CD14-positive monocyte (primary cell): Measurements from ENCODE around the gene ADM2. TPM values are rescaled to one million over a fixed set of nuclear protein-coding genes. Genes with fewer than 3 reads are reported as not detected.

Experiments
- DNase-seq, 3 donors: peaks; one replicate each; pipeline ENCODE4 v3.0.0-alpha.2; 2011 to 2022
- H2AFZ ChIP-seq: 2 replicates; pipeline ENCODE4 v1.6.0; 2012; ENCODE audit warnings: mild to moderate bottlenecking, low read depth, low read length, inconsistent platforms; ENCODE audit not compliant: insufficient read depth, poor library complexity, severe bottlenecking
- H3K27ac ChIP-seq, 2 donors: 1 replicate in 1 of 2; 2 replicates in 1 of 2; pipeline ENCODE4 v1.5.1; 2012 to 2013; ENCODE audit warnings: low read length in 2 of 2, control low read depth in 1 of 2, inconsistent platforms in 1 of 2, low read depth in 1 of 2, mild to moderate bottlenecking in 1 of 2
- H3K27me3 ChIP-seq, 2 donors: one replicate each; pipeline versions ENCODE4 v1.6.0 to v1.6.1; 2011 to 2013; ENCODE audit warnings: low read length in 2 of 2; ENCODE audit not compliant: control insufficient read depth in 2 of 2, insufficient read depth in 2 of 2
- H3K36me3 ChIP-seq, 2 donors: replicated peaks in 1 of 2; 1 replicate in 1 of 2; 2 replicates in 1 of 2; pipeline versions ENCODE4 v1.5.1 to v1.6.1; 2012 to 2013; ENCODE audit warnings: low read length in 2 of 2, control low read depth in 1 of 2, inconsistent platforms in 1 of 2, mild to moderate bottlenecking in 1 of 2; ENCODE audit not compliant: insufficient read depth in 2 of 2, control insufficient read depth in 1 of 2
- H3K4me1 ChIP-seq, 2 donors: 1 replicate in 1 of 2; 2 replicates in 1 of 2; pipeline versions ENCODE4 v1.5.1 to v1.6.1; 2012 to 2013; ENCODE audit warnings: low read length in 2 of 2, control low read depth in 1 of 2, inconsistent platforms in 1 of 2, mild to moderate bottlenecking in 1 of 2, moderate library complexity in 1 of 2; ENCODE audit not compliant: insufficient read depth in 2 of 2, control insufficient read depth in 1 of 2
- H3K4me2 ChIP-seq: replicated peaks from 2 replicates; pipeline ENCODE3; 2012; ENCODE audit warnings: low read length, moderate library complexity, mild to moderate bottlenecking; ENCODE audit not compliant: poor library complexity, severe bottlenecking; ENCODE audit errors: extremely low read depth
- H3K4me3 ChIP-seq, 3 experiments: fragments of 200-600 bp in 1 of 3; sonication (generic) in 1 of 3; replicated peaks in 1 of 3; 1 replicate in 2 of 3; 2 replicates in 1 of 3; pipeline ENCODE4 v1.5.1; 2011 to 2013; ENCODE audit warnings: low read length in 3 of 3, mild to moderate bottlenecking in 3 of 3, control low read depth in 2 of 3, low read depth in 2 of 3, inconsistent platforms in 1 of 3, moderate library complexity in 1 of 3
- H3K79me2 ChIP-seq: 2 replicates; pipeline ENCODE4 v1.6.0; 2012; ENCODE audit warnings: mild to moderate bottlenecking, control low read depth, inconsistent platforms, low read length, moderate library complexity; ENCODE audit not compliant: insufficient read depth
- H3K9ac ChIP-seq: 2 replicates; pipeline ENCODE4 v1.6.0; 2017; ENCODE audit warnings: low read length, mild to moderate bottlenecking; ENCODE audit not compliant: insufficient read depth, poor library complexity, severe bottlenecking
- H3K9me3 ChIP-seq, 2 donors: replicated peaks in 1 of 2; 1 replicate in 1 of 2; 2 replicates in 1 of 2; pipeline versions ENCODE4 v1.5.1 to v1.6.1; 2012 to 2013; ENCODE audit warnings: low read length in 2 of 2, control low read depth in 1 of 2; ENCODE audit not compliant: control insufficient read depth in 1 of 2, insufficient read depth in 1 of 2
- H4K20me1 ChIP-seq: 2 replicates; pipeline ENCODE4 v1.6.0; 2012; ENCODE audit warnings: mild to moderate bottlenecking, low read length, control low read depth, moderate library complexity; ENCODE audit not compliant: insufficient read depth
- H3K27ac Mint-ChIP-seq, 7 donors: one replicate each; pipeline ENCODE4 v1.8.0; 2020; ENCODE audit warnings: mild to moderate bottlenecking in 7 of 7, mixed read lengths in 7 of 7, moderate library complexity in 6 of 7, inconsistent platforms in 2 of 7
- H3K27me3 Mint-ChIP-seq, 3 donors: one replicate each; pipeline ENCODE4 v1.8.0; 2021 to 2022; ENCODE audit warnings: low read depth in 3 of 3, mild to moderate bottlenecking in 3 of 3, mixed read lengths in 3 of 3, moderate library complexity in 3 of 3, inconsistent platforms in 1 of 3
- H3K36me3 Mint-ChIP-seq, 2 donors: one replicate each; pipeline ENCODE4 v1.8.0; 2020; ENCODE audit warnings: mixed read lengths in 2 of 2, inconsistent platforms in 1 of 2, mild to moderate bottlenecking in 1 of 2
- H3K4me1 Mint-ChIP-seq: one replicate; pipeline ENCODE4 v1.8.0; 2020; ENCODE audit warnings: mild to moderate bottlenecking, mixed read lengths
- H3K4me3 Mint-ChIP-seq, 2 donors: one replicate each; pipeline ENCODE4 v1.8.0; 2020; ENCODE audit warnings: mild to moderate bottlenecking in 2 of 2, mixed read lengths in 2 of 2, moderate library complexity in 1 of 2
- H3K9me3 Mint-ChIP-seq, 7 donors: one replicate each; pipeline ENCODE4 v1.8.0; 2020 to 2022; ENCODE audit warnings: mixed read lengths in 7 of 7, mild to moderate bottlenecking in 6 of 7, moderate library complexity in 6 of 7, inconsistent platforms in 2 of 7
- WGBS: methylation state at CpG from one replicate; pipeline ENCODE4 v1.1.5; 2013; ENCODE audit warnings: missing lambda C conversion rate; ENCODE audit not compliant: insufficient coverage; 5-methylcytosine and 5-hydroxymethylcytosine counted together
- intact Hi-C, 2 donors: fragments of 100-400 bp; cut with micrococcal nuclease; formaldehyde crosslinking; loops; one replicate each; pipeline versions ENCODE4 v1.15.0 to v1.15.1; 2023
- polyA plus RNA-seq, 3 donors: library from polyadenylated mRNA; depleted of rRNA in 1 of 3; unstranded in 2 of 3; stranded (reverse) in 1 of 3; fragments of 300-500 nt in 2 of 3; fragments of >200 nt in 1 of 3; fragmentation: Illumina TruSeq in 2 of 3; gene quantifications; 1 replicate in 2 of 3; 2 replicates in 1 of 3; pipeline ENCODE4 v1.2.3, GENCODE V29; 2012 to 2021
- TF ChIP-seq, protein P1 (sequence below): fragments of 200-600 bp; IDR thresholded peaks from one replicate; pipeline ENCODE4 v1.8.0; 2022; ENCODE audit warnings: antibody characterized with exemption, mild to moderate bottlenecking

ADM2 gene
- polyA plus RNA-seq, 3 donors: 0.05 TPM; not detected in 2

GRCh38 chr22:50523458-50523805 lies 42.1 kb downstream of the ADM2 start:
- WGBS: 95% methylated on average over 16 of the region's 16 CpGs
- no peak overlapping the region for H2AFZ ChIP-seq
- peaks cover 74% of the 10 kb centered on the region for H4K20me1 ChIP-seq
- H3K27me3 ChIP-seq: no peaks in the 10 kb centered on the region
- H3K9ac ChIP-seq: no peak overlapping the region
- intact Hi-C loops: no loop called here
- H3K4me3 ChIP-seq: no peak overlapping the region
- Mint-ChIP-seq H3K9me3 (peaks cover 0 to 1% (median 0%) of the 10 kb centered on the region in 7 donors), H3K27ac (peak overlapping the region in 3 of 7 donors; percentile 19 to 30 (median 30)), H3K27me3 (no peaks in the 10 kb centered on the region), H3K36me3 (peaks cover 38 to 65% of the 10 kb centered on the region in 2 donors), H3K4me1 (peaks cover 27% of the 10 kb centered on the region), H3K4me3 (peak overlapping the region in 1 of 2 donors; percentile 2)
- H3K4me2 ChIP-seq: no peak overlapping the region
- H3K79me2 ChIP-seq: peaks cover 39% of the 10 kb centered on the region
- H3K36me3 ChIP-seq: peaks cover 46 to 60% of the 10 kb centered on the region in 2 donors
- H3K27ac ChIP-seq: no peak overlapping the region
- no peaks in the 10 kb centered on the region for H3K9me3 ChIP-seq
- TF ChIP-seq, protein P1, sequence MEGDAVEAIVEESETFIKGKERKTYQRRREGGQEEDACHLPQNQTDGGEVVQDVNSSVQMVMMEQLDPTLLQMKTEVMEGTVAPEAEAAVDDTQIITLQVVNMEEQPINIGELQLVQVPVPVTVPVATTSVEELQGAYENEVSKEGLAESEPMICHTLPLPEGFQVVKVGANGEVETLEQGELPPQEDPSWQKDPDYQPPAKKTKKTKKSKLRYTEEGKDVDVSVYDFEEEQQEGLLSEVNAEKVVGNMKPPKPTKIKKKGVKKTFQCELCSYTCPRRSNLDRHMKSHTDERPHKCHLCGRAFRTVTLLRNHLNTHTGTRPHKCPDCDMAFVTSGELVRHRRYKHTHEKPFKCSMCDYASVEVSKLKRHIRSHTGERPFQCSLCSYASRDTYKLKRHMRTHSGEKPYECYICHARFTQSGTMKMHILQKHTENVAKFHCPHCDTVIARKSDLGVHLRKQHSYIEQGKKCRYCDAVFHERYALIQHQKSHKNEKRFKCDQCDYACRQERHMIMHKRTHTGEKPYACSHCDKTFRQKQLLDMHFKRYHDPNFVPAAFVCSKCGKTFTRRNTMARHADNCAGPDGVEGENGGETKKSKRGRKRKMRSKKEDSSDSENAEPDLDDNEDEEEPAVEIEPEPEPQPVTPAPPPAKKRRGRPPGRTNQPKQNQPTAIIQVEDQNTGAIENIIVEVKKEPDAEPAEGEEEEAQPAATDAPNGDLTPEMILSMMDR: no peak
- H3K4me1 ChIP-seq: peaks cover 30 to 47% of the 10 kb centered on the region in 2 donors
- no peak for DNase-seq

DNA sequence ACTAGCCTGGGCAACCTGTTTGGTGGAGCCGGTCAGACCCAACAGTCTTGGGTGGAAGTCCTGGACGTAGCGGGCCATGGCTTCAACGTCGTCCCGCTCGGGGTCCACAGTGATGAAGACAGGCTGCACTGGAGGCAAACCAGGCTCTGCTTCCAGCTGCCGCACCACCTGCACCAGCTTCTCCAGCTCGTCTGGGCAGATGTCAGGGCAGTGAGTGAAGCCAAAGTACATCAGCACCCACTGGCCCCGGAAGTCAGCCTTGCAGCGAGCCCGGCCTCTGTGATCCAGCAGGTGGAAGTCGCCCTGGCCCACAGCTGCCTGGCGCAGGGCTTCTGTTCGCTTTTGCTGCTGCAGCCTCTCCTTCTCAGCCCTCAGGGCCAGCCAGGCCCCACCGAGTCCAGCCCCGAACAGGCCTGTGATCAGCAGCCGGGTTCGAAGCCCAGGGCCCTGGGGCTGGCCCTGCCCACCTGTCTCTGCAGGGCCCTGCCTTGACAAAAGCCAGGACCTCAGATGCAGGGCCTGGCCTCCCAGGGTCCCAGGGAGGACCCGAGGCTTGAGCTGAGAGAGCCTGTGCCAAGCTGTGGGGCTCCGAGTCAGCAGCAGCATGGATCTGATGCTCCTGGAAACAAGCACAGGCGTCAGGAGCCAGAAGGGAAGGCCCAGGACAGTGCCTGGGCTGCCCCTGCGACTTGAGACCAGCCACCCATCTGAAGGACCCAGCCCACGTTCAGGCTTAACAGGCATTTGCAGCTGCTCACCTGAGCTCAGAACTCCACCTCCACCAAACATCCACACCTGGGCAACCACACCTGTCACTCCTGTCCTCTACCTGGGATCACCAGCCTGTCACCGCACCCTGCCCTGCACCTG lies 42.7 kb downstream of the ADM2 start:
- Histone ChIP-seq H3K36me3 (peaks cover 47 to 60% of the 10 kb centered on the region in 2 donors), H3K9ac (peak overlapping the region; percentile 100), H4K20me1 (peaks cover 80% of the 10 kb centered on the region), H3K27me3 (no peaks in the 10 kb centered on the region), H3K4me3 (peak overlapping the region in 2 of 3 experiments; percentile 47 to 99), H3K79me2 (peaks cover 45% of the 10 kb centered on the region), H3K4me1 (peaks cover 36 to 53% of the 10 kb centered on the region in 2 donors), H2AFZ (no peak overlapping the region), H3K27ac (peak overlapping the region; percentile 60 to 100), H3K9me3 (no peaks in the 10 kb centered on the region), H3K4me2 (peak overlapping the region; percentile 95)
- TF ChIP-seq, protein P1: no peak
- intact Hi-C loops: no loop called here
- Mint-ChIP-seq H3K4me1 (peaks cover 30% of the 10 kb centered on the region), H3K36me3 (peaks cover 39 to 69% of the 10 kb centered on the region in 2 donors), H3K27me3 (no peaks in the 10 kb centered on the region), H3K9me3 (peaks cover 0 to 1% (median 0%) of the 10 kb centered on the region in 7 donors), H3K4me3 (peak overlapping the region; percentile 73 to 78), H3K27ac (peak overlapping the region in 5 of 7 donors; percentile 46 to 86 (median 76))
- peak in 1 of 3 donors; percentile 14 for DNase-seq
- 94% methylated on average over 25 of the region's 25 CpGs for WGBS
